Right ventricle myocardium inferior (tissue), 1 donor: ENCODE measurements around the gene STK16. TPM values are rescaled to one million over a fixed set of nuclear protein-coding genes. Genes with fewer than 3 reads are reported as not detected.

Source experiments
- ATAC-seq: fragments of 200-7000 bp; cut with Tn5 transposase; one replicate; pipeline ENCODE4 v1.9.1; 2020; ENCODE audit warnings: mild to moderate bottlenecking, moderate library complexity
- DNase-seq: peaks from one replicate; pipeline ENCODE4 v3.0.0; 2021; ENCODE audit errors: missing footprints
- intact Hi-C: fragments of 100-400 bp; cut with DNase I; formaldehyde crosslinking; loops from one replicate; pipeline ENCODE4 v1.11.0; 2022
- microRNA-seq: library from miRNA; unstranded; fragments of <30 nt; microRNA quantifications from one replicate; pipeline ENCODE4 v1.2.0, GENCODE V29; 2020
- total RNA-seq: library from RNA; stranded (reverse); fragmentation: NEBNext Ultra II Directional; extraction: Animal tissue kit (Norgen Biotek cat#: 25700); gene quantifications from one replicate; pipeline ENCODE4 v1.2.1, GENCODE V29; 2021
- donor health status: DM: no; HTN: yes; CAD: no; lungs with severe emphysema.

The STK16 gene
- total RNA-seq, 1 donor from 2014 or later, result 17.1 TPM

DNA sequence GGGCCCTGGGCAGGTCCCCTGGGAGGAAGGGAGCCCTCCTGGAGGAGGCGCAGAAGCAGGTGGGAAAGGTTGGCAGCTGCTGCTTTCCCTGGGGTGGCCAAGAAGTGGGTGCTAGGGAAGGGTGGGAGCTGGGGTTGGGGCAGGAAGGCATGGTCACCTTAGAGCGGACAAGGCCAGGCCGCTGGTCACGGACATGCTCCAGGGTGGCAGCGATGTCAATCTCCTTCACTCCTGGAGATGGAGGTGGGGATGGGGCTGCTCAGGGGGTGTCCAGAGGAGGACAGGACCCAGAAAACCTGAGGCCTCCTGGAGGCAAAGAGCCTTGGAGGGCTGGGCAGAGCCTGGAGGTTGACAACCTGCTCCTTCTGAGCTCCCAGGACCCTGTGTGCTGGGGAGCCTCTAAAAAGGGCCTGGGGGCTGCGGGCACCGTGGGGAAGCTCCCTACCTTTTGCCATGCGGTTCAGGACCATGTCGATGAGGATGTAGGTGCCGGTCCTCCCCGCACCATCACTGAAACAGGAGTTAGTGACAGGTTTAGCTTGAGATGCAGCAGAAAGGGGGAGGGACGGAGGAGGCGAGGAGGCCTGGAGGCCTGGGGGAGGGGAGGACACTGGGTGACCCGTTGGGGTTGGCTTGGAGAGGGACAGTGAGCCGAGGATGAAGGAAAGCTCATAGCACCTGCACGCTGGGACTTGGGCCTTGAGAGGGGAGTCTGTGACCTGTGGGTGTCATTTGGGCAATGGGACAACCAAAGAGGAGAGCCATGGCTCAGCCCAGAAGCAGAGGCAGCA is 45.3 kb downstream of the STK16 start:
- DNase-seq (no peak), ATAC-seq (no peak)
- intact Hi-C loops, result no loop called here

DNA sequence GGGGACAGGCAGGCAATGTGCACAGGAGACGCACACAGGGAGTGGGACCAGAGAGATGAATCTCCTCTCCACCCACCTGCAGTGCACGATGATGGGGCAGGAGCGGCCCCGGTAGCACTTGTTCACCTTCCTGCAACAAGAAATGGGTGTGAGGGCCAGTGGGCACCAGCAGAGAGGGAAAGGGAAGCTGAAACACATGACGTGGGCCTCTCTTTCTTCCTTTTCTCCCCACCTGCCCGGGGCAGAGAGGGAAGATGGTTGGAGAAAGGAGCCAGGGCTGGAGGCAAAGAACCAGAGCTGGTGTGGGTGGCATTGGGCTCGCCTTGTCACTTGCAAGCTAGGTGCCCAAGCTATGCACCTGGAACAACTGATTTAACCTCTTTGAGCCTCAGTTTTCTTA is 46.1 kb downstream of the STK16 start:
- intact Hi-C loops, result no loop called here
- no peak for ATAC-seq
- DNase-seq, result no peak

DNA sequence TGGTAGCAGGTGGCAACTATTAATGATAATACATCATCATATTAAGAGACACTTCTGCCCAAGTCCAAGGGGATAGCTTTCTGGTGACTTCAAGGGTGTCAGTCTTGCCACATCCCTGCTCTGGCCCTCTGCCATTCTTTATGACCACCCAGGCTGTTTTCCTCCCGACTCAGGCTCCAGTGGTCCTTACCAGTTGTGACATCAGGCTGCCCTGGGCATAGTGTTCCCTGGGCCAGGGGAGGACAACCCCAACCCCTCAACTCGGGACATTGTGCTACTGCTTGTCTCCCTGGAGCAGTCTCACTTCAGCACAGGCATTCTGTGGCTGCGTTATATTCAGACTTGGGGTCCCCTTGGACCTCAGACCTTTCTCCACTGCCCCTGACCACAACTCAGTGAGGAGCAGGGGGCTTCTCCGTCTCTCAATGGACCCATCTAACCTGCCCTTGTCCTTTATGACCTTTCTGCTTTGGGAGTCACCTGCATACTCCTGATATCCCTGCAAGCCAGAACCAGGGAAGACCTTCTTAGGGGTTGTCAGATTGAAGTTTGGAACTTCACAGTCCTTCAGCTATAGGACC is 46.7 kb downstream of the STK16 start:
- intact Hi-C loops, result no loop called here
- ATAC-seq (no peak), DNase-seq (no peak)

DNA sequence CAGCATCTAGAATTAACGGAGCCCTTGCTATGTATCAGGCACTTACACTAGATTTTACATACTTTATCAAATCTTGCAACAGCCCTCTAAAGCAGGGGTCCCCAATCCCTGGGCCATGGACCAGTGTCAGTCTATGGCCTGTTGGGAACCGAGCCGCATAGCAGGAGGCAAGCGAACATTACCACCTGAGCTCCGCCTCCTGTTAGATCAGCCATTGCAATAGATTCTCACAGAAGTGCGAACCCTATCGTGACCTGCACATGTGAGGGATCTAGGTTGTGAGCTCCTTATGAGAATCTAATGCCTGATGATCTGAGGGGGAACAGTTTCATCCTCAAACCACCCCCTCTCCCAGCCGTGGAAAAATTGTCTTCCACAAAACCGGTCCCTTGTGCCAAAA is 47.3 kb downstream of the STK16 start:
- intact Hi-C loops, result no loop called here
- ATAC-seq (no peak), DNase-seq (no peak)

DNA sequence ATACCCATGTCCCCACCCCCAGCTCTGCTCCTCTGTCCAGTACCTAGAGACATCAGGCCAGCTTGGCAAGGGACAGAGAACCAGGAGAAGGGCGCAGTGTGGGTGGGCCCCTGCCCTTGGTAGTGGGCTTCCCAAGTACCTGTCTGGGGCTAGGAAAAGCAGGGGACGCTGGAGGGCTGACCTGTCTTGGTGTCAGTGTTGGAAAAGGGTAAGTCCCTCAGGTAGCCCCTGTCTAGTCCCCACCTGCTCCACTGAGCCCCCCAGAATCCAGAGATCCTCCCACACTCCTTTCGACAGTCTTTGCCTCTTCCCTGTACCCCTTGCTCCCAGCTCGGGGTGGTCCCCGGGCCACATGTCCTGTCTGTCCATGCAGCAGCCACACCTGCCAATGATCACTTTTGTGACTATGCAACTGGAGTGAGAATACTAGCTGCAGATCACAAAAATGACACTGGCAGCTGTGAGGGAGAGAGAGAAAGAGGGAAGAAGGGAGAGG is 48.5 kb downstream of the STK16 start:
- no peak for DNase-seq
- no peak for ATAC-seq
- intact Hi-C loops, result loop anchor here (1.0 to 2.0 kb wide), 3 partner anchors 14 to 133 kb away; partner anchors contain the start of genes DNAJB2, NHEJ1, TUBA4A and TUBA4B

DNA sequence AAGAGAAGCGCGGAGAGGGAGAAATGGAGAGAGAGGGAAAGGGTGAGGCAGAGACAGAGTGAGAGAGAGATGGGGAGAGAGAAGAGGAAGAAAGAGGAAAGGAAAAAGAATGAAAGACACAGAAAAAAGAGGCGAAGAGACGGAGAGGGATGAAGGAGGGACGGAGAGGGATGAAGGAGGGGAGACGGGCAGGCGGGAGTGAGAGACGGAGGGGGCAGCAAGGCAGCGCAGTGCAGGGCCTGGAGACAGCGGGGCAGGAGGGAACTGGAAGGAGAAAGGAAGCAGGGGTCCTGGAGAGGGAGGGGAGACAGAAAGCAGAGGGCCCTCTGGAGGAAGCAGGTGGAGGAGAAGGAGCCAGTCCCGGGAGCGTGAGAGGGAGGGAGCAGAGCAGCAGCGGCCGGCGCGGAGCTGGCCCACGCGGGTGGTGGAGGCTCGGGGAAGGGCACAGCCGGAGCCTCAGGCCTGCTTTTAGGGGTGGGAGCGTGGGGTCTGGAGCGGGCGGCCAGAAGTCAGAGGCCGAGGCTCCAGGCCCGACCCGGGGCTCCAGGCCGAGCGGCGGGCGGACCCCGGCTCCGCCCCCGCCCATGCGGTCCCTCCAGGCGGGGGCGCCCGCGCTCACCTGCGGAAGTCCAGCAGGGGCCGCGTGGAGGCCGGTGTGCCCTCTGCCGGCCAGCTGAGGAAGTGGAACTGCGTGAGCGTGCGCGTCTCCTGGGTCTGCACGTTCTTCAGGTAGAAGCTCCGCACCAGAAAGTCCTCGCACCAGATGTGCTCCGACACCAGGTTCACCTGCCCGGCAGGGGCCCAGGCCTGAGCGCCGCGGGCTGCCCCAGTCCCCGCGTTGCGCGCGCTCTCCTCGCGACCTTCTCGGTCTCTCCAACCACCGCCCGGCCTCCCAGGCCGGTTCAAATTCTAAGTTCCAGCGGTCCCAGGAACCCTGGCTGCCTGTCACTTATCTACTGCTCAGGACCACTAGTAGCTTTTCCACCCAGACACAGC is 49.4 kb downstream of the STK16 start:
- intact Hi-C loops, result loop anchor here (1.0 to 5.0 kb wide), 4 partner anchors 15 to 237 kb away; partner anchors contain the start of genes DNAJB2, NHEJ1, TUBA4A and TUBA4B
- DNase-seq (peak; percentile 96), ATAC-seq (peak; percentile 92)

DNA sequence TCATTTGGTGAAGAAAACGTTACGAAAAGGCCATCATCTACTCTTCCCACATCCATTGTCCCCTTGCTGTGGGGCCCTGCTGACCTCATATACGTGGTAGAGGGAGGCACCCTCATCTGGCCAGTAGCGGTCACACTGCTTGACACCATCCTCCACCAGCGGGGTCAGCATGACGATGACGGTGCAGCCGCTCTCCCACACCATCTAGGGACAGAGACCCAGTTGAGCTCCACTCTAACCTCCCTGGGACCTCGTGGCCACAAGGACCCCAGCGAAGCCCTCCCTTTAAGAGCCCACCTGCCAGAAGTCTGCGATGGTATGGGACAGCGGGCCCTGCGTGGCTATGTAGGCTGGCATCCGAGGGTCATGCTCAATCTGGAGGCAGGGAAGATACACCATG is 50.9 kb downstream of the STK16 start:
- intact Hi-C loops, result loop anchor here (5.0 kb wide), 1 partner anchor 239 kb away; no protein-coding TSS in a partner anchor
- DNase-seq, result no peak
- ATAC-seq, result no peak

DNA sequence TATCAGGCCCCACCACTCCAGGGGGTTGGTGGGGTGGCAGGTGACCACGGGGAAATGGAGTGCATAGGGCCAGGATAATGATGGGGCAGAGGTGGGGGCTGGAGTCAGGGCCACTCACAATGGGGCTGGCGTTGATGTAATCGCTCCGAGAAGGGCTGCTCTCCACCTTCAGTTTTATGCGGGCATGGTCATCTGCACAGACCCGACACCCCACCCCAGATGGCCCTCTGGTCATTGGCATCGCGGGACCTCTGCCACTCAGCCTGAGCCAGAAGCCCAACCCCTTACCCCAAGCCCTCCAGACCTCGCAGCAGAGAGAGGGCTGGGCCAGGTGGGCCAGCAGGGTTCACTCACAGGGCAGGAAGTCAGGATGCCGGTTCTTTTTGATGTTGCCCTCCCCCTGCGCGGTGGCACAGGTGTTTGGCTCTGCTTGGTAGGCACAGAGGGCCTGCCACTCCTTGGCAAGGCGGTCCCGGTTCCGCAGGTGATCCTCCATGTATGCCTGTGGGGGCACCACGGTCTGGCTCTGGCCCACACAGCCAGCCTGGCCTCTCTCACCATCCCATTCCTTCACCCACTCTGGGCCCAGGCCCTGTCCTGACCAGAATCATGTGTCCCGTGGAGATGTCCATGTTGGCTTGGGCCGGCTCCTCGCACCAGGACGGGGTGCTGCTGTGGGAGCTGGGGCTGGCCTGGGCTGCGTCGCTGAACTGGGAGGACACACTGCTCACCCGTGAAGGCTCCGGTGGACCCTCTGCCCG is 51.5 kb downstream of the STK16 start:
- intact Hi-C loops, result loop anchor here (5.0 kb wide), 1 partner anchor 240 kb away; no protein-coding TSS in a partner anchor
- no peak for ATAC-seq
- DNase-seq, result no peak

DNA sequence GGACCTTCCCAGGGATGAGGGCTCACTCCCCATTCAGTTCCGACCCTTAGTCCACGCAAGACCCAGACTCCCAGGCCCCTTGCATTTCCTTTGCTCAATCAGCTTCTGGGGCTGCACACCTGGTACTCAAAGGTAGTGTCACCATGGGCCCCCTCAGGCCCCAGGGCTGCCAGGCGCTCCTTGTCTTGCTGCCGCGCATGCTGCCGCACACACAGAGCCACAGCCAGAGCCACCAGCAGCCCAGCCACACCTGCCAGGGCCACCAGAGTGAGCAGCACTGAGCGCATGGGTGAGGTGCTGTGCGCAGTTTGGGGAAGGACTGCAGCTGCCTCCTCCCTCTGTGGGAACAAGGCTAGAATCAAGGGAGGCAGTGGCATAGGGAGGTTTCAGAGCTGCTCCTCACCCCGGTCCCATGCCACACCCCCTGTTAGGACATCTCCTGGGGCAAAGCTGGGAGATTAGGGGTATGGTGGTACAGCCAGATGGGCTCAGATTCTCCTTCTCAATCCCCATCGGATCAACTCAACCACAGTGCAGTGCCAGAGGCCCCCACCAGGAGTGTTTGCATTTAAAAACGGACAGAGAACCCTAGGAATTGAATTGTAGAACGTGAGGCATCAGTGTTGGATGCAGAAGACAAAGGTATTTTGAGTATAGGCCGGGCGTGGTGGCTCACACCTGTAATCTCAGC is 52.6 kb downstream of the STK16 start:
- DNase-seq (no peak), ATAC-seq (no peak)
- intact Hi-C loops, result loop anchor here (1.0 to 5.0 kb wide), 2 partner anchors 138 to 241 kb away; partner anchors contain the start of gene NHEJ1

DNA sequence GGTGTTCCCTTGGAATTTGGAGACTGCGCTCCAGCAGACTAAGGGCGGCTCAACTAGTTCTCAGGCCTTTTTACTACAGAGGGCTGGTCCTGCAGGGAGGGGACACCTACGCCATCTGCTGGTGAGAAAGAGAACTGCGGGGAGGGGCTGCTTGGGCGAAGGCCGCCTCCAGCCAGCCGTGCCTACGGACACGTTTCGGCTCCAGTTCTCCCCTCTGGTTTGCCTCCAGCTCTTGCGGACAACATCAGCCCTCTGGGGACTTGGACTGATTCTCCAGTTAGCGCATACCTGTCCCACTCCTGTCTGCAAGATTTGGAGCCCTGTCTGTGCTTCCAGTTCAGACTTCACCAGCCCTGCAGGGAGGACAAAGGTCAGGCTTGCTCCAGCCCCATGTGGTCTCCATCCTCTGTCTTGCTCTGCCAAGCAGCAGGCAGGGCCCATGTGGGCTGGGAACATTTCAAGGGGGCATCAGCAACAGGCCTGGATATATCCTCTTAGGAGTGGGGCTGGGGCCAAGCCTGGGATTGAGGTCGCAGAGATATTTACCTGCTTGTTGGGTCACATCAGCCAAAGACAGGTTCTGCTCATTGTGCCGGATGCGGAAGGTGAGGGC is 53.6 kb downstream of the STK16 start:
- peak; percentile 63 for ATAC-seq
- DNase-seq, result peak; percentile 90
- intact Hi-C loops, result loop anchor here (1.0 to 5.0 kb wide), 2 partner anchors 139 to 242 kb away; partner anchors contain the start of gene NHEJ1

DNA sequence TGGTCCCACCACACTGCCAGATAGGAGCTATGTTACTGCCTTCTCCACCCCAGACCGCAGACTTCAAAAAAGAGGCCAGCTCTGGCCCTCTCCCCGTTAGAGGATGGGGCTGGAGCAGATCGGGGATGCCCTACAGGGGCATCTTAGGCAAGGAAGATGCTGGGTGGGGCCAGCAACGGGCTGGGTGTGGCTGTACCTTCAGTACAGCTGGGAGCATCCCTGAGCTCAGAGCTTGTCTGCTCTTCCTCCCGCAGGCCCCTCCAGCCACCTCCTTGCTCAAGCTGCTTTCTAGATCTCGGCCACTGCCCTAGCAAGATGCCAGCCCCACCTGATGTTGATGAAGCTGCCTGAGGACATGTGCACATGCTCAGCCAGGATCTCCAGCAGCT is 54.1 kb downstream of the STK16 start:
- DNase-seq (no peak), ATAC-seq (no peak)
- intact Hi-C loops, result loop anchor here (5.0 kb wide), 1 partner anchor 242 kb away; no protein-coding TSS in a partner anchor

Small RNA genes lying within 50 kb of the gene (microRNA-seq; reads per million reads assigned to microRNA genes)
- gene MIR153-1, result not detected

Other genes with a start within 250 kb of the STK16 start
- not detected for gene CFAP65, start 204.0 kb upstream of the STK16 start, total RNA-seq
- gene IHH, start 184.6 kb upstream of the STK16 start, total RNA-seq, result not detected
- 9.7 TPM for gene NHEJ1, start 84.7 kb upstream of the STK16 start, total RNA-seq
- gene SLC23A3, start 75.5 kb upstream of the STK16 start, total RNA-seq, result 0.87 TPM
- gene CNPPD1, start 68.6 kb upstream of the STK16 start, total RNA-seq, result 72.7 TPM
- 37.4 TPM for gene RETREG2, start 67.2 kb upstream of the STK16 start, total RNA-seq
- 24.3 TPM for gene ZFAND2B, start 38.7 kb upstream of the STK16 start, total RNA-seq
- 31.4 TPM for gene ABCB6, start 26.5 kb upstream of the STK16 start, total RNA-seq
- 79.4 TPM for gene ATG9A, start 15.8 kb upstream of the STK16 start, total RNA-seq
- gene ANKZF1, start 15.7 kb upstream of the STK16 start, total RNA-seq, result 26.6 TPM
- gene GLB1L, start within 50 bp of the STK16 start, total RNA-seq, result 1.8 TPM
- not detected for gene TUBA4B, start 7.8 kb downstream of the STK16 start, total RNA-seq
- gene TUBA4A, start 8.4 kb downstream of the STK16 start, total RNA-seq, result 128 TPM
- gene DNAJB2, start 33.9 kb downstream of the STK16 start, total RNA-seq, result 80.4 TPM
- gene PTPRN, start 63.9 kb downstream of the STK16 start, total RNA-seq, result not detected
- gene RESP18, start 87.3 kb downstream of the STK16 start, total RNA-seq, result not detected
- 66.6 TPM for gene DNPEP, start 142.4 kb downstream of the STK16 start, total RNA-seq
- 13,356 TPM for gene DES, start 172.9 kb downstream of the STK16 start, total RNA-seq
- 119 TPM for gene SPEG, start 189.4 kb downstream of the STK16 start, total RNA-seq